ENCODE results near the gene FAM216B.
"Not testable (repeated sequence)": the region's sequence is repeated elsewhere in the genome, so short reads cannot be mapped to it uniquely, and the experiment has no call there.

Gene FAM216B

GRCh38 chr13:42816538-42816937 is 35.2 kb downstream of the FAM216B start:
- Histone ChIP-seq H3K27me3 (ENCODE audit: control insufficient read depth in 1 of 2, insufficient read depth in 1 of 2, low read length in 2 of 2) (no peaks in the 10 kb centered on the region), H3K4ac (ENCODE audit: low read depth in 1 of 2, low read length in 2 of 2) (no peak overlapping the region), H3K23ac (ENCODE audit: low read length in 2 of 2) (no peak overlapping the region), H3K27ac (ENCODE audit: low read length, poor library complexity, severe bottlenecking) (no peak overlapping the region), H2BK120ac (ENCODE audit: low read depth, low read length) (no peak overlapping the region), H3K4me3 (ENCODE audit: insufficient read depth in 1 of 2, low read depth in 1 of 2, low read length in 2 of 2) (peak overlapping the region in 1 of 2 experiments; percentile 64), H3K4me1 (ENCODE audit: control insufficient read depth, insufficient read depth, low read depth, low read length) (peaks cover under 1% of the 10 kb centered on the region), H4K8ac (ENCODE audit: low read length) (no peak overlapping the region), H2BK12ac (ENCODE audit: low read length in 2 of 2) (peak overlapping the region in 1 of 2 experiments; percentile 63), H2BK15ac (ENCODE audit: low read depth, poor library complexity, severe bottlenecking) (no peak overlapping the region), H3K4me2 (ENCODE audit: low read length, poor library complexity, severe bottlenecking) (no peak overlapping the region), H4K91ac (ENCODE audit: low read length) (peak overlapping the region; percentile 15), H2AK5ac (ENCODE audit: low read length, severe bottlenecking) (no peak overlapping the region), H3K79me1 (replicated peaks; ENCODE audit: low read length, poor library complexity, severe bottlenecking) (no peaks in the 10 kb centered on the region), H2AFZ (ENCODE audit: low read depth, low read length) (no peak overlapping the region), H2BK5ac (ENCODE audit: low read depth, low read length, poor library complexity, severe bottlenecking) (no peak overlapping the region), H3K36me3 (ENCODE audit: control insufficient read depth in 1 of 2, insufficient read depth in 2 of 2, low read depth in 1 of 2, low read length in 2 of 2) (peaks cover 0 to 46% of the 10 kb centered on the region in 2 experiments), H3K9ac (ENCODE audit: low read length) (peak overlapping the region; percentile 84), H3K18ac (ENCODE audit: low read depth in 1 of 2, low read length in 2 of 2) (no peak overlapping the region), H3K14ac (ENCODE audit: low read length in 2 of 2) (no peak overlapping the region), H3K9me3 (ENCODE audit: control insufficient read depth, low read length) (no peaks in the 10 kb centered on the region)
- 100% methylated on average over 2 of the region's 2 CpGs for WGBS
- no peak for DNase-seq

DNA sequence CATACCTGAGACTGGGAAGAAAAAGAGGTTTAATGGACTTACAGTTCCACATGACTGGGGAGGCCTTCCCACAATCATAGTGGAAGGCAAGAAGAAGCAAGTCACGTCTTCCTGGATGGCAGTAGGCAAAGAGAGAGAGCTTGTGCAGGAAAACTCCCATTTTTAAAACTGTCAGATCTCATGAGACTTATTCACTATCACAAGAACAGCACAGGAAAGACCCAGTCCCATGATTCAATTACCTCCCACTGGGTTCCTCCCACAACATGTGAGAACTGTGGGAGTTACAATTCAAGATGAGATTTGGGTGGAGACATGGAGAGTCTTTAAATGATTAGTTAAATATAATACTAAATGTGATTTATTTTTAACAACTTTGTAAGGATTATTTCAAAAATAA is 38.3 kb downstream of the FAM216B start:
- not testable (repeated sequence) for H3K23ac ChIP-seq (ENCODE audit: low read length in 2 of 2); H2AK5ac ChIP-seq (ENCODE audit: low read length, severe bottlenecking); H2BK12ac ChIP-seq (ENCODE audit: low read length in 2 of 2); H2BK5ac ChIP-seq (ENCODE audit: low read depth, low read length, poor library complexity, severe bottlenecking); H3K27ac ChIP-seq (ENCODE audit: low read length, poor library complexity, severe bottlenecking); H3K79me1 ChIP-seq (replicated peaks; ENCODE audit: low read length, poor library complexity, severe bottlenecking); H4K8ac ChIP-seq (ENCODE audit: low read length); H3K27me3 ChIP-seq (ENCODE audit: control insufficient read depth in 1 of 2, insufficient read depth in 1 of 2, low read length in 2 of 2); DNase-seq; H3K9me3 ChIP-seq (ENCODE audit: control insufficient read depth, low read length); H3K18ac ChIP-seq (ENCODE audit: low read depth in 1 of 2, low read length in 2 of 2); H3K4me1 ChIP-seq (ENCODE audit: control insufficient read depth, insufficient read depth, low read depth, low read length); H3K4ac ChIP-seq (ENCODE audit: low read depth in 1 of 2, low read length in 2 of 2); H3K4me2 ChIP-seq (ENCODE audit: low read length, poor library complexity, severe bottlenecking); H2BK120ac ChIP-seq (ENCODE audit: low read depth, low read length); H2BK15ac ChIP-seq (ENCODE audit: low read depth, poor library complexity, severe bottlenecking); H3K14ac ChIP-seq (ENCODE audit: low read length in 2 of 2); H2AFZ ChIP-seq (ENCODE audit: low read depth, low read length); H4K91ac ChIP-seq (ENCODE audit: low read length)
- peaks cover 0 to 15% of the 10 kb centered on the region in 2 experiments for H3K36me3 ChIP-seq (ENCODE audit: control insufficient read depth in 1 of 2, insufficient read depth in 2 of 2, low read depth in 1 of 2, low read length in 2 of 2)
- WGBS = 75% methylated on average over 1 of the region's 1 CpG
- H3K9ac ChIP-seq (ENCODE audit: low read length) = peak overlapping the region; percentile 83
- peak overlapping the region in 1 of 2 experiments; percentile 64 for H3K4me3 ChIP-seq (ENCODE audit: insufficient read depth in 1 of 2, low read depth in 1 of 2, low read length in 2 of 2)

GRCh38 chr13:42820451-42820850 is 39.1 kb downstream of the FAM216B start:
- Histone ChIP-seq H3K4me3 (ENCODE audit: insufficient read depth in 1 of 2, low read depth in 1 of 2, low read length in 2 of 2) (no peak overlapping the region), H3K4me1 (ENCODE audit: control insufficient read depth, insufficient read depth, low read depth, low read length) (no peaks in the 10 kb centered on the region), H4K8ac (ENCODE audit: low read length) (no peak overlapping the region), H2AK5ac (ENCODE audit: low read length, severe bottlenecking) (no peak overlapping the region), H2AFZ (ENCODE audit: low read depth, low read length) (peak overlapping the region; percentile 4), H3K18ac (ENCODE audit: low read depth in 1 of 2, low read length in 2 of 2) (no peak overlapping the region), H4K91ac (ENCODE audit: low read length) (no peak overlapping the region), H2BK15ac (ENCODE audit: low read depth, poor library complexity, severe bottlenecking) (no peak overlapping the region), H3K27ac (ENCODE audit: low read length, poor library complexity, severe bottlenecking) (no peak overlapping the region), H3K9ac (ENCODE audit: low read length) (peak overlapping the region; percentile 83), H2BK5ac (ENCODE audit: low read depth, low read length, poor library complexity, severe bottlenecking) (no peak overlapping the region), H3K36me3 (ENCODE audit: control insufficient read depth in 1 of 2, insufficient read depth in 2 of 2, low read depth in 1 of 2, low read length in 2 of 2) (peaks cover 0 to 15% of the 10 kb centered on the region in 2 experiments), H3K4ac (ENCODE audit: low read depth in 1 of 2, low read length in 2 of 2) (peak overlapping the region in 1 of 2 experiments; percentile 58), H2BK120ac (ENCODE audit: low read depth, low read length) (peak overlapping the region; percentile 19), H3K9me3 (ENCODE audit: control insufficient read depth, low read length) (no peaks in the 10 kb centered on the region), H3K27me3 (ENCODE audit: control insufficient read depth in 1 of 2, insufficient read depth in 1 of 2, low read length in 2 of 2) (no peaks in the 10 kb centered on the region), H3K4me2 (ENCODE audit: low read length, poor library complexity, severe bottlenecking) (no peak overlapping the region), H3K14ac (ENCODE audit: low read length in 2 of 2) (no peak overlapping the region), H3K79me1 (replicated peaks; ENCODE audit: low read length, poor library complexity, severe bottlenecking) (no peaks in the 10 kb centered on the region), H3K23ac (ENCODE audit: low read length in 2 of 2) (no peak overlapping the region), H2BK12ac (ENCODE audit: low read length in 2 of 2) (peak overlapping the region in 1 of 2 experiments; percentile 52)
- WGBS = 73% methylated on average over 4 of the region's 4 CpGs
- no peak for DNase-seq

GRCh38 chr13:42821437-42821836 is 40.1 kb downstream of the FAM216B start:
- no peak overlapping the region for H2BK15ac ChIP-seq (ENCODE audit: low read depth, poor library complexity, severe bottlenecking)
- H3K4me3 ChIP-seq (ENCODE audit: insufficient read depth in 1 of 2, low read depth in 1 of 2, low read length in 2 of 2) = no peak overlapping the region
- no peak overlapping the region for H3K18ac ChIP-seq (ENCODE audit: low read depth in 1 of 2, low read length in 2 of 2)
- DNase-seq = peak; percentile 54
- H2AFZ ChIP-seq (ENCODE audit: low read depth, low read length) = no peak overlapping the region
- no peaks in the 10 kb centered on the region for H3K9me3 ChIP-seq (ENCODE audit: control insufficient read depth, low read length)
- no peak overlapping the region for H2AK5ac ChIP-seq (ENCODE audit: low read length, severe bottlenecking)
- peak overlapping the region; percentile 83 for H3K9ac ChIP-seq (ENCODE audit: low read length)
- no peak overlapping the region for H4K91ac ChIP-seq (ENCODE audit: low read length)
- H2BK120ac ChIP-seq (ENCODE audit: low read depth, low read length) = no peak overlapping the region
- no peak overlapping the region for H4K8ac ChIP-seq (ENCODE audit: low read length)
- H3K4me1 ChIP-seq (ENCODE audit: control insufficient read depth, insufficient read depth, low read depth, low read length) = no peaks in the 10 kb centered on the region
- H3K27ac ChIP-seq (ENCODE audit: low read length, poor library complexity, severe bottlenecking) = no peak overlapping the region
- no peaks in the 10 kb centered on the region for H3K79me1 ChIP-seq (replicated peaks; ENCODE audit: low read length, poor library complexity, severe bottlenecking)
- H3K4me2 ChIP-seq (ENCODE audit: low read length, poor library complexity, severe bottlenecking) = no peak overlapping the region
- no peak overlapping the region for H3K23ac ChIP-seq (ENCODE audit: low read length in 2 of 2)
- peaks cover 0 to 6% of the 10 kb centered on the region in 2 experiments for H3K36me3 ChIP-seq (ENCODE audit: control insufficient read depth in 1 of 2, insufficient read depth in 2 of 2, low read depth in 1 of 2, low read length in 2 of 2)
- no peak overlapping the region for H3K14ac ChIP-seq (ENCODE audit: low read length in 2 of 2)
- no peak overlapping the region for H2BK5ac ChIP-seq (ENCODE audit: low read depth, low read length, poor library complexity, severe bottlenecking)
- no peak overlapping the region for H3K4ac ChIP-seq (ENCODE audit: low read depth in 1 of 2, low read length in 2 of 2)
- H3K27me3 ChIP-seq (ENCODE audit: control insufficient read depth in 1 of 2, insufficient read depth in 1 of 2, low read length in 2 of 2) = no peaks in the 10 kb centered on the region
- H2BK12ac ChIP-seq (ENCODE audit: low read length in 2 of 2) = no peak overlapping the region
- WGBS = no CpG with 5 or more reads among the region's 1 CpG

Measured in mesenchymal stem cell (in vitro differentiated cells and primary cell).